Esophagus muscularis mucosa (tissue), 4 donors: ENCODE data around the gene CDC6. TPM values are rescaled to one million over a fixed set of nuclear protein-coding genes. Genes with fewer than 3 reads are reported as not detected.
A peak's percentile ranks its signal among the peaks of the same experiment; 100 is the strongest.

Experiments used
- DNase-seq: peaks from one replicate; pipeline ENCODE4 v3.0.0-alpha.2; 2017; ENCODE audit errors: extremely low spot score
- H3K27ac ChIP-seq, 4 donors: fragments of 200-600 bp; sonication (generic); replicated peaks in 1 of 4; 1 replicate in 3 of 4; 2 replicates in 1 of 4; pipeline ENCODE4 v1.5.1; 2016 to 2019; ENCODE audit warnings: mild to moderate bottlenecking in 1 of 4
- H3K27me3 ChIP-seq, 4 donors: fragments of 200-600 bp; sonication (generic); one replicate each; pipeline versions ENCODE4 v1.5.1 to v1.6.0; 2016 to 2019
- H3K36me3 ChIP-seq, 4 donors: fragments of 200-600 bp; sonication (generic); one replicate each; pipeline ENCODE4 v1.5.1; 2016 to 2019
- H3K4me1 ChIP-seq, 4 donors: fragments of 200-600 bp; sonication (generic); one replicate each; pipeline ENCODE4 v1.5.1; 2016 to 2019
- H3K4me3 ChIP-seq, 4 donors: fragments of 200-600 bp; sonication (generic); 1 replicate in 2 of 4; 2 replicates in 2 of 4; pipeline ENCODE4 v1.5.1; 2016 to 2019; ENCODE audit warnings: mild to moderate bottlenecking in 4 of 4, moderate library complexity in 1 of 4
- H3K9me3 ChIP-seq, 4 donors: fragments of 200-600 bp; sonication (generic); 1 replicate in 3 of 4; 2 replicates in 1 of 4; pipeline ENCODE4 v1.5.1; 2016 to 2019
- EP300 ChIP-seq: sonication (generic); formaldehyde crosslinking; IDR thresholded peaks from one replicate; pipeline ENCODE4 v1.6.1; 2017; ENCODE audit warnings: antibody characterized with exemption
- POLR2A ChIP-seq: fragments of 450-650 bp; IDR thresholded peaks from one replicate; pipeline ENCODE4 v1.6.1; 2017; ENCODE audit warnings: antibody characterized with exemption, moderate library complexity, mild to moderate bottlenecking, low read depth
- POLR2AphosphoS5 ChIP-seq, 2 donors: sonication (generic); formaldehyde crosslinking; IDR thresholded peaks; one replicate each; pipeline ENCODE4 v1.6.1; 2017; ENCODE audit warnings: antibody characterized with exemption in 2 of 2
- WGBS: methylation state at CpG from one replicate; pipeline ENCODE4 v1.1.5; 2018; 5-methylcytosine and 5-hydroxymethylcytosine counted together
- intact Hi-C: fragments of 100-400 bp; cut with DNase I; formaldehyde crosslinking; loops from one replicate; pipeline ENCODE4 v1.15.1; 2023
- total RNA-seq, 4 donors: library from RNA; depleted of rRNA; stranded (reverse); fragments of >200 nt; gene quantifications; one replicate each; pipeline versions ENCODE4 v1.1.0 to v1.2.1, GENCODE V29; 2016
- TF ChIP-seq, protein P1 (sequence below), 3 experiments: fragments of 200-600 bp in 2 of 3; fragments of 450-650 bp in 1 of 3; sonication (generic) in 2 of 3; IDR thresholded peaks; one replicate each; pipeline ENCODE4 v1.5.1; 2017 to 2019; ENCODE audit warnings: antibody characterized with exemption in 3 of 3, mild to moderate bottlenecking in 2 of 3, moderate library complexity in 1 of 3

Gene CDC6
- total RNA-seq, 4 donors from 2014 or later, result 0.32 to 0.83 (median 0.44) TPM

GRCh38 chr17:40268141-40268712 is 19.5 kb upstream of the CDC6 start:
- no peak for DNase-seq
- Histone ChIP-seq H3K27me3 (no peaks in the 10 kb centered on the region), H3K9me3 (no peaks in the 10 kb centered on the region), H3K36me3 (peaks cover 20 to 92% (median 80%) of the 10 kb centered on the region in 4 donors), H3K27ac (no peak overlapping the region), H3K4me1 (no peaks in the 10 kb centered on the region), H3K4me3 (no peak overlapping the region)
- 89% methylated on average over 2 of the region's 2 CpGs for WGBS
- TF ChIP-seq EP300 (no peak), POLR2A (no peak), POLR2AphosphoS5 (IDR thresholded peaks at IDR 0.05) (no peak)
- TF ChIP-seq, protein P1, sequence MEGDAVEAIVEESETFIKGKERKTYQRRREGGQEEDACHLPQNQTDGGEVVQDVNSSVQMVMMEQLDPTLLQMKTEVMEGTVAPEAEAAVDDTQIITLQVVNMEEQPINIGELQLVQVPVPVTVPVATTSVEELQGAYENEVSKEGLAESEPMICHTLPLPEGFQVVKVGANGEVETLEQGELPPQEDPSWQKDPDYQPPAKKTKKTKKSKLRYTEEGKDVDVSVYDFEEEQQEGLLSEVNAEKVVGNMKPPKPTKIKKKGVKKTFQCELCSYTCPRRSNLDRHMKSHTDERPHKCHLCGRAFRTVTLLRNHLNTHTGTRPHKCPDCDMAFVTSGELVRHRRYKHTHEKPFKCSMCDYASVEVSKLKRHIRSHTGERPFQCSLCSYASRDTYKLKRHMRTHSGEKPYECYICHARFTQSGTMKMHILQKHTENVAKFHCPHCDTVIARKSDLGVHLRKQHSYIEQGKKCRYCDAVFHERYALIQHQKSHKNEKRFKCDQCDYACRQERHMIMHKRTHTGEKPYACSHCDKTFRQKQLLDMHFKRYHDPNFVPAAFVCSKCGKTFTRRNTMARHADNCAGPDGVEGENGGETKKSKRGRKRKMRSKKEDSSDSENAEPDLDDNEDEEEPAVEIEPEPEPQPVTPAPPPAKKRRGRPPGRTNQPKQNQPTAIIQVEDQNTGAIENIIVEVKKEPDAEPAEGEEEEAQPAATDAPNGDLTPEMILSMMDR (IDR thresholded peaks at IDR 0.05), result no peak
- intact Hi-C loops, result no loop called here

GRCh38 chr17:40278414-40278813 is 9.3 kb upstream of the CDC6 start:
- Histone ChIP-seq H3K4me3 (no peak overlapping the region), H3K27me3 (no peaks in the 10 kb centered on the region), H3K36me3 (peaks cover 51 to 92% (median 82%) of the 10 kb centered on the region in 4 donors), H3K27ac (no peak overlapping the region), H3K9me3 (no peaks in the 10 kb centered on the region), H3K4me1 (peaks cover 0 to under 1% (median under 1%) of the 10 kb centered on the region in 4 donors)
- intact Hi-C loops, result no loop called here
- TF ChIP-seq POLR2AphosphoS5 (IDR thresholded peaks at IDR 0.05) (no peak), POLR2A (no peak), EP300 (no peak)
- TF ChIP-seq, protein P1 (IDR thresholded peaks at IDR 0.05), result no peak
- no peak for DNase-seq
- 100% methylated on average over 1 of the region's 1 CpG for WGBS

GRCh38 chr17:40279402-40279801 is 8.3 kb upstream of the CDC6 start:
- H3K4me3 ChIP-seq, result no peak overlapping the region
- 87% methylated on average over 4 of the region's 4 CpGs for WGBS
- H3K9me3 ChIP-seq, result no peaks in the 10 kb centered on the region
- no peak for DNase-seq
- no peak overlapping the region for H3K27ac ChIP-seq
- intact Hi-C loops, result no loop called here
- no peak for TF ChIP-seq POLR2AphosphoS5 (IDR thresholded peaks at IDR 0.05)
- TF ChIP-seq, protein P1 (IDR thresholded peaks at IDR 0.05), result no peak
- no peak for TF ChIP-seq POLR2A
- no peak for TF ChIP-seq EP300
- peaks cover 50 to 82% (median 73%) of the 10 kb centered on the region in 4 donors for H3K36me3 ChIP-seq
- no peaks in the 10 kb centered on the region for H3K27me3 ChIP-seq
- H3K4me1 ChIP-seq, result peaks cover 2 to 11% (median 10%) of the 10 kb centered on the region in 4 donors

DNA sequence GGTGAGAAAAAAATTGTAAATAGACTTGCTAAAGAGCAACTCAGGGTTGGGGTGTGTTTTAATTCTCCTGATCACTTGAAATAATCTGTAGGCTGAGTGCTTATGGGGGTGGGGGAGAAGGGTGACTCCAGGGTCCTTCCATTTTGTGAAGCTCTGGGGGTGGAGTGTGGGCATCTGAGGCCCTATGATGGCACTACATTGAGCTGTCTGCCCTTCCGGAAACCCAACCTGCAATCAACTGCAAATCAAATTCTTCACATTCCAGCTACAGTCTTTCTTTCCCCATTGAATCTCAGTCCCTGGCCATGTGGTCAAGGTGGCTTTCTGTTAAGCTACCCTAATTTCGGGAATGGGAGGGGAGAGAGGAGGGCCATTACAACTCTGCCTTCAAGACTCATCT is 6.0 kb upstream of the CDC6 start:
- no peaks in the 10 kb centered on the region for H3K27me3 ChIP-seq
- TF ChIP-seq, protein P1 (IDR thresholded peaks at IDR 0.05), result no peak
- no peak for TF ChIP-seq POLR2A
- TF ChIP-seq EP300, result no peak
- TF ChIP-seq POLR2AphosphoS5 (IDR thresholded peaks at IDR 0.05), result no peak
- H3K36me3 ChIP-seq, result peaks cover 37 to 59% (median 51%) of the 10 kb centered on the region in 4 donors
- H3K4me3 ChIP-seq, result no peak overlapping the region
- no peaks in the 10 kb centered on the region for H3K9me3 ChIP-seq
- intact Hi-C loops, result no loop called here
- WGBS, result 75% methylated on average over 2 of the region's 2 CpGs
- no peak for DNase-seq
- no peak overlapping the region for H3K27ac ChIP-seq
- H3K4me1 ChIP-seq, result peaks cover 10 to 17% (median 16%) of the 10 kb centered on the region in 4 donors

DNA sequence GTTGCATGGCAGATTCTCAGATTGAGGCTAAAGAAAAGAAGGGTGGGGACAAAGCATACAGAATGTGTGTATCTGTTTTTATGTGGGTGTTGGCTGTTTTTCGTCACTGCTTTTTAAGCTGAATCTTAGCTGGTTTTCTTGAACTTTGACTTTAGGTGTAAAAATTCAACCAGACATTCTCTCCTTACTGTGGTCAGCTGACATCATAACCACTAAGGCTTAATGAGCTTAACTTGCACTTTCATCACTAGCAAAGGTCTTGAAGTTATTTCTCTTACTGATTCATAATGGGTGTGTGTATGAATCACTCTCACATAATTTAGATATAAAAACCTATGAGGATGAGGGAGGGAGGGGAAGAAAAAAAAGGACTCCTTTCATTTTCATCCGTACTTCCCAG is 4.0 kb upstream of the CDC6 start:
- DNase-seq, result no peak
- intact Hi-C loops, result no loop called here
- H3K9me3 ChIP-seq, result no peaks in the 10 kb centered on the region
- H3K4me3 ChIP-seq, result no peak overlapping the region
- no peak for TF ChIP-seq EP300
- TF ChIP-seq POLR2AphosphoS5 (IDR thresholded peaks at IDR 0.05), result no peak
- TF ChIP-seq, protein P1 (IDR thresholded peaks at IDR 0.05), result no peak
- TF ChIP-seq POLR2A, result no peak
- WGBS, result 47% methylated on average over 2 of the region's 2 CpGs
- H3K27ac ChIP-seq, result peak overlapping the region; percentile 29 to 58 (median 48)
- peaks cover 19 to 39% (median 31%) of the 10 kb centered on the region in 4 donors for H3K36me3 ChIP-seq
- H3K27me3 ChIP-seq, result no peaks in the 10 kb centered on the region
- peaks cover 19 to 34% (median 30%) of the 10 kb centered on the region in 4 donors for H3K4me1 ChIP-seq
